HG03159 (cell line): ENCODE results near the gene MCM3AP.

Experiments used
- ATAC-seq: cut with Tn5 transposase; IDR thresholded peaks from one replicate; pipeline ENCODE4 v1.9.1; 2021; ENCODE audit warnings: mild to moderate bottlenecking, moderate library complexity; ENCODE audit not compliant: unreplicated experiment

The MCM3AP gene

GRCh38 chr21:46285206-46285661 is at the start of gene MCM3AP:
Gene MCM3AP (minus strand): TSS chr21:46285611. CDS start chr21:46285286, 325 bp downstream.
- ATAC-seq: no peak

GRCh38 chr21:46334351-46335140 is 49.1 kb upstream of the MCM3AP start:
- no peak for ATAC-seq

- ATAC-seq: no peak
Observed at GRCh38 chr21:46329796-46330195, 44.4 kb upstream of the MCM3AP start.

- no peak for ATAC-seq
Observed at GRCh38 chr21:46328151-46328550, 42.7 kb upstream of the MCM3AP start.

- ATAC-seq: no peak
Observed at GRCh38 chr21:46327711-46328110, 42.3 kb upstream of the MCM3AP start.

- ATAC-seq: no peak
Observed at GRCh38 chr21:46326110-46326703, 40.8 kb upstream of the MCM3AP start.

GRCh38 chr21:46325073-46325912 is 39.9 kb upstream of the MCM3AP start:
- ATAC-seq: no peak

GRCh38 chr21:46324390-46325072 is 39.1 kb upstream of the MCM3AP start:
- peak; percentile 66 for ATAC-seq

GRCh38 chr21:46323710-46324389 is 38.4 kb upstream of the MCM3AP start, which contains the start of the genes C21orf58 and PCNT:
Gene C21orf58 (minus strand): TSS chr21:46323870. CDS start chr21:46322738, 1,132 bp downstream.
Gene PCNT (plus strand): TSS chr21:46324156. CDS start chr21:46324229, 73 bp downstream.
- peak; percentile 74 for ATAC-seq

GRCh38 chr21:46323227-46323709 is 37.9 kb upstream of the MCM3AP start:
- peak; percentile 5 for ATAC-seq

GRCh38 chr21:46322351-46323226 is 37.2 kb upstream of the MCM3AP start:
- no peak for ATAC-seq

GRCh38 chr21:46320331-46320801 is 35.0 kb upstream of the MCM3AP start:
- ATAC-seq: no peak

GRCh38 chr21:46319186-46319585 is 33.8 kb upstream of the MCM3AP start:
- ATAC-seq: no peak

GRCh38 chr21:46318464-46318845 is 33.0 kb upstream of the MCM3AP start:
- ATAC-seq: no peak

- ATAC-seq: no peak
Observed at GRCh38 chr21:46317710-46318463, 32.5 kb upstream of the MCM3AP start.

GRCh38 chr21:46316708-46317324 is 31.4 kb upstream of the MCM3AP start:
- no peak for ATAC-seq

GRCh38 chr21:46314441-46315020 is 29.1 kb upstream of the MCM3AP start:
- ATAC-seq: no peak
